ENCODE measurements around the gene TANC1.
"Not testable (repeated sequence)": the region's sequence is repeated elsewhere in the genome, so short reads cannot be mapped to it uniquely, and the experiment has no call there.

TANC1 gene

GRCh38 chr2:159124931-159125467 is 156.6 kb downstream of the TANC1 start:
- no peak for DNase-seq

GRCh38 chr2:159125858-159126257 is 157.4 kb downstream of the TANC1 start:
- DNase-seq = no peak

- no peak for DNase-seq
Measured at GRCh38 chr2:159126432-159127022, 158.1 kb downstream of the TANC1 start.

GRCh38 chr2:159128191-159128590 is 159.8 kb downstream of the TANC1 start:
- DNase-seq = no peak

GRCh38 chr2:159129269-159129668 is 160.8 kb downstream of the TANC1 start:
- DNase-seq = no peak

- DNase-seq = no peak
Measured at GRCh38 chr2:159129824-159130223, 161.4 kb downstream of the TANC1 start.

GRCh38 chr2:159130302-159130701 is 161.9 kb downstream of the TANC1 start:
- no peak for DNase-seq

- no peak for DNase-seq
Measured at GRCh38 chr2:159131267-159131913, 162.9 kb downstream of the TANC1 start.

- no peak for DNase-seq
Measured at GRCh38 chr2:159131914-159132281, 163.5 kb downstream of the TANC1 start.

GRCh38 chr2:159133797-159134196 is 165.4 kb downstream of the TANC1 start:
- no peak for DNase-seq

GRCh38 chr2:159134979-159135378 is 166.5 kb downstream of the TANC1 start:
- DNase-seq = no peak

GRCh38 chr2:159136391-159136790 is 168.0 kb downstream of the TANC1 start:
- DNase-seq = no peak

GRCh38 chr2:159137511-159138241 is 169.2 kb downstream of the TANC1 start:
- no peak for DNase-seq

- no peak for DNase-seq
Measured at GRCh38 chr2:159138642-159139182, 170.3 kb downstream of the TANC1 start.

- no peak for DNase-seq
Measured at GRCh38 chr2:159139216-159139933, 170.9 kb downstream of the TANC1 start.

GRCh38 chr2:159140070-159140769 is 171.8 kb downstream of the TANC1 start:
- DNase-seq = no peak

GRCh38 chr2:159140821-159141220 is 172.4 kb downstream of the TANC1 start:
- not testable (repeated sequence) for DNase-seq

- DNase-seq = no peak
Measured at GRCh38 chr2:159144776-159145614, 176.6 kb downstream of the TANC1 start.

- DNase-seq = no peak
Measured at GRCh38 chr2:159145745-159146354, 177.4 kb downstream of the TANC1 start.

GRCh38 chr2:159146996-159147666 is 178.7 kb downstream of the TANC1 start:
- DNase-seq = no peak
